Esophagus (tissue), 2 donors: ENCODE data around the gene GPER1. TPM values are rescaled to one million over a fixed set of nuclear protein-coding genes. Genes with fewer than 3 reads are reported as not detected.
A peak's percentile ranks its signal among the peaks of the same experiment; 100 is the strongest.
"Not testable (repeated sequence)": the region's sequence is repeated elsewhere in the genome, so short reads cannot be mapped to it uniquely, and the experiment has no call there.

Experiments
- H3K27ac ChIP-seq, 2 donors: one replicate each; pipeline ENCODE4 v1.5.1; 2013; ENCODE audit warnings: low read depth in 2 of 2, mild to moderate bottlenecking in 2 of 2, inconsistent platforms in 1 of 2, low read length in 1 of 2, moderate library complexity in 1 of 2
- H3K27me3 ChIP-seq, 2 donors: one replicate each; pipeline ENCODE4 v1.6.1; 2013; ENCODE audit warnings: low read length in 2 of 2, control low read depth in 1 of 2, mild to moderate bottlenecking in 1 of 2; ENCODE audit not compliant: insufficient read depth in 2 of 2, control insufficient read depth in 1 of 2
- H3K36me3 ChIP-seq, 2 donors: one replicate each; pipeline ENCODE4 v1.6.1; 2013; ENCODE audit warnings: low read length in 1 of 2; ENCODE audit not compliant: control insufficient read depth in 2 of 2, insufficient read depth in 2 of 2
- H3K4me1 ChIP-seq, 2 donors: one replicate each; pipeline ENCODE4 v1.6.1; 2013; ENCODE audit warnings: low read length in 1 of 2; ENCODE audit not compliant: control insufficient read depth in 2 of 2, insufficient read depth in 2 of 2
- H3K4me3 ChIP-seq, 2 donors: one replicate each; pipeline ENCODE4 v1.5.1; 2013; ENCODE audit warnings: low read length in 2 of 2, mild to moderate bottlenecking in 2 of 2, low read depth in 1 of 2, moderate library complexity in 1 of 2
- H3K9me3 ChIP-seq, 2 donors: one replicate each; pipeline ENCODE4 v1.6.1; 2013; ENCODE audit warnings: mild to moderate bottlenecking in 2 of 2, low read depth in 1 of 2, low read length in 1 of 2, moderate library complexity in 1 of 2; ENCODE audit not compliant: control insufficient read depth in 2 of 2, insufficient read depth in 1 of 2
- WGBS, 2 donors: extraction: QIAGEN DNeasy Blood & Tissue Kit; methylation state at CpG; one replicate each; pipeline ENCODE4 v1.1.7; 2013; 5-methylcytosine and 5-hydroxymethylcytosine counted together
- polyA plus RNA-seq, 2 donors: library from polyadenylated mRNA; stranded (reverse); fragments of 200-250 nt; gene quantifications; one replicate each; pipeline ENCODE4 v1.2.3, GENCODE V29; 2013
- donor health status: healthy with polysubstance abuse.
- donor health status: Bipolar disorder and iron deficiency.

Gene GPER1
- polyA plus RNA-seq, 2 donors: 0.81 to 1.1 TPM

DNA sequence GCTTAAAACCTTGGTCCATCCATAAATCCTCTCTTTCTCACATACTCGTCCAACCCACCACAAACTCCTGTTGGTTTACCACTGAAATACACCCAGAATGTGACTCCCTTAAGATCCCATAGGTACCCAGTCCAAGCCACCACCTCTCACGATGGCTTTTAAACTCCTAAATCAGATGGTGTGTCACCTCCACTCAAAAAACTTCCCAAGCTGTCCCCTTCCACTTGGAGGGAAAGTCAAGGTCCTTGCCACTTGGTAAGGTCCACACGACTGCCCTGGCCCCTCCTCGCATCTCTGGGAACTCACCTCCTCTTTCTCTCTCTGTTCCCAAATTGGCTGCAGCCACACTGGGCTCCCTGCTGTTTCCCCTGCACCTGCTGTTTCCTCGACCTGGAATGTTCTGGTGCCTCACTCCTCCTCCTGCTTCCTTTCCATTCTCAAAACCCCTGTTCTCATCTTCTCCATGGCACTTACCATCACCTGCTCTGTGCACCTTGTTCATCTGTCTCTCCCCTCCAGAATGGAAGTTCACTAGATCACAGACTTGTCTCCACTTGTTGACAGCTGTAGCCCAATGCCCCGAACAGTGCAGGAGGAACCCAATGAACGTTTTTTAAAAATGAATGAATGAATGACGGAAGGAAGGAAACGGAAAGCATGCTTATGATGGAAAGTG lies 49.1 kb downstream of the GPER1 start:
- WGBS, 2 donors: 16 to 19% methylated on average over 9 of the region's 9 CpGs
- H3K27me3 ChIP-seq: no peaks in the 10 kb centered on the region
- no peaks in the 10 kb centered on the region for H3K9me3 ChIP-seq
- no peaks in the 10 kb centered on the region for H3K36me3 ChIP-seq
- peak overlapping the region in 1 of 2 donors; percentile 13 for H3K27ac ChIP-seq
- peak overlapping the region; percentile 70 to 80 for H3K4me3 ChIP-seq
- peaks cover 0 to 4% of the 10 kb centered on the region in 2 donors for H3K4me1 ChIP-seq

DNA sequence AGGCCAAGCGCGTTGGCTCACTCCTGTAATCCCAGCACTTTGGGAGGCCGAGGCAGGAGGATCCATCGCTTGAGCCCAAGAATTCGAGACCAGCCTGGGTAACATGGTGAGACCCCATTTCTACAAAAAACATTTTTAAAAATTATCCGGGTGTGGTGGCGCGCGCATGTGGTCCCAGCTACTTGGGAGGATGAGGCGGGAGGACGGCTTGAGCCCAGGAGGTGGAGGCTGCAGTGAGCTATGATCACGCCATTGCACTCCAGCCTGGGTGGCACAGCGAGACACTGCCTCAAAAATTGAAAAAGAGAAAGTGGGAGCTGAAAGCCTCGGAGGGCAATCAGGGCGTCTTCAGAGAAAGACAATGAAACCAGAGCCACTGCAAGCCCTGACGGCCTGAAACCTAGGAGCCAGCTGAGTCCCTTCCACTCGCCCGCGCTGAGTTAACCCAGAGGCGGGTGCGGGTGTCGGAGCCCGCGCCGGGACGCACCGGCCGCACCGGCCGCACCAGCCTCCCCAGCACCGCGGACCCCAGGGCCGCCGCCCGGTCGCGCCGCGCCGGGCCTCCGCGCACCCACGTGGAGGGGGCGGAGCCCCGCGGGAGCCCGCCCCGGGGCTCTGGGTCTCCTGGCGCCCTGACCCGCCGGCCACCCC lies 49.7 kb downstream of the GPER1 start:
- no peaks in the 10 kb centered on the region for H3K27me3 ChIP-seq
- peaks cover 0 to 4% of the 10 kb centered on the region in 2 donors for H3K4me1 ChIP-seq
- no peaks in the 10 kb centered on the region for H3K36me3 ChIP-seq
- H3K4me3 ChIP-seq: peak overlapping the region; percentile 70 to 80
- H3K27ac ChIP-seq: peak overlapping the region; percentile 53 to 57
- 8 to 11% methylated on average over 30 to 51 of the region's 51 CpGs for WGBS, 2 donors
- H3K9me3 ChIP-seq: no peaks in the 10 kb centered on the region

DNA sequence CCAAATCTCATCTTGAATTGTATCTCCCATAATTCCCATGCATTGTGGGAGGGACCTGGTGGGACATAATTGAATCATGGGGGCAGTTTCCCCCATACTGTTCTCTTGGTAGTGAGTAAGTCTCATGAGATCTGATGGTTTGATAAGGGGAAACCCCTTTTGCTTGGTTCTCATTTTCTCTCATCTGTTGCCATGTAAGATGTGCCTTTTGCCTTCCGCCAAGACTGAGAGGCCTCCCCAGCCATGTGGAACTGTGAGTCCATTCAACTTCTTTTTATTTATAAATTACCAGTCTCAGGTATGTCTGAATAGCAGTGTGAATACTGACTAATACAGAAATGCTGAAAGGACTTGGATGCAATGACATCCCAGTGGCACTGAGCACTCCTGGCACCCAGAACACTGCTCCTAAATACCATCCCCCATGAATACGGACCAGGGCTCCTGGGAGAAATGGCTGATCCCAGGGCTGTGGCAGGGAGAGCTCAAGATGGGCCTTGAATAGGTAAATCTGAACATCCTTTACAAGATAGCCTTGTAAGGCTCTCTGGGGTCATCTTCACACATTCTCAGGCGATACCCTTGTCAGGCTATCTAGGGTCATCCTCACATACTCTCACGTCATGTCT lies 52.7 kb downstream of the GPER1 start:
- Histone ChIP-seq H3K9me3 (no peaks in the 10 kb centered on the region), H3K27ac (no peak overlapping the region), H3K27me3 (no peaks in the 10 kb centered on the region), H3K4me1 (peaks cover 0 to 4% of the 10 kb centered on the region in 2 donors), H3K36me3 (no peaks in the 10 kb centered on the region), H3K4me3 (no peak overlapping the region)
- 86 to 87% methylated on average over 4 of the region's 4 CpGs for WGBS, 2 donors

DNA sequence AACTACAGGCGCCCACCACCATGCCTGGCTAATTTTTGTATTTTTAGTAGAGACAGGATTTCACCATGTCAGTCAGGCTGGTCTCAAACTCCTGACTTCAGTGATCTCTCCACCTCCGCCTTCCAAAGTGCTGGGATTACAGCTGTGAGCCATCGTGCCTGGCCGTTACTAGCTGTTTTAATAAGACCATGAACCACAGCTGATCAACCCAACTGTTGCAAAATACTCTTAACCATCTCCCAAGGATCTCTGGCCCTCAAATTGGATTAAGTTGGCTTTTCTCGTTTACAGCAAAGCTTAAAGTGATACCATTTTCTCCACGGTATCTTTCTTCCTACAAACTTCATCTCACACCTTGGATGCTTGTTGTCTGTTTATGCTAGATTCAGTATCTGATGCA lies 53.7 kb downstream of the GPER1 start:
- no peaks in the 10 kb centered on the region for H3K27me3 ChIP-seq
- no peaks in the 10 kb centered on the region for H3K36me3 ChIP-seq
- peaks cover 0 to 4% of the 10 kb centered on the region in 2 donors for H3K4me1 ChIP-seq
- no peak overlapping the region for H3K4me3 ChIP-seq
- no peak overlapping the region for H3K27ac ChIP-seq
- no peaks in the 10 kb centered on the region for H3K9me3 ChIP-seq
- WGBS, 2 donors: 80 to 84% methylated on average over 6 of the region's 6 CpGs

DNA sequence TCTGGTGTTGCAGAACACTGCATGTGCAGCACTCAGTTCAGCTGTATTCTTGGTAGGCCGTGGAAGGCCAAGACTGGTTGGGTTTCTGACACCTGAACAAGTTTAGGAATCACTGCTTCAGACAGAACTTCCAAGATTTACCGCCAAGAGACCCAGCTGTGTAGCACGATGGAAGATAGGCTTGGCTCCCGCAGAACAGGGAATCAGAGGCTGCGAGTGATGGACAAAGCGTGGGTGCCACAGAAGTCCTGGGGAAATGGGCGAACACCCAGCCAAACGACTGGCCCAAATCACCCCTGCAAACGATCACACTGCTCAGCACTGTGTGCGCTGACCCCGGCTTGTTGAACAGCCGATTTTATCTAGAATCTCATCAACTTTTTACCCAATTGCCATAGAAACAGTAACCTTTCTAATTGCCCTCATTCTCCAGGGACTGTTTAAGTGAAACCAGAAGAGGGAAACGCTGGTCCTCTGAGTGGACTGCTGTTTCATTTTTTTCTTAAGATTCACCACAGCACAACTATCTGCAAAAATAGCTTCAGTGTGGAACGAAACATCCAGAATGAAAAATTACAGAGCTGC lies 54.2 kb downstream of the GPER1 start:
- 81 to 84% methylated on average over 14 of the region's 14 CpGs for WGBS, 2 donors
- no peaks in the 10 kb centered on the region for H3K9me3 ChIP-seq
- H3K4me1 ChIP-seq: peaks cover 0 to under 1% of the 10 kb centered on the region in 2 donors
- no peaks in the 10 kb centered on the region for H3K36me3 ChIP-seq
- no peak overlapping the region for H3K27ac ChIP-seq
- no peak overlapping the region for H3K4me3 ChIP-seq
- H3K27me3 ChIP-seq: no peaks in the 10 kb centered on the region

DNA sequence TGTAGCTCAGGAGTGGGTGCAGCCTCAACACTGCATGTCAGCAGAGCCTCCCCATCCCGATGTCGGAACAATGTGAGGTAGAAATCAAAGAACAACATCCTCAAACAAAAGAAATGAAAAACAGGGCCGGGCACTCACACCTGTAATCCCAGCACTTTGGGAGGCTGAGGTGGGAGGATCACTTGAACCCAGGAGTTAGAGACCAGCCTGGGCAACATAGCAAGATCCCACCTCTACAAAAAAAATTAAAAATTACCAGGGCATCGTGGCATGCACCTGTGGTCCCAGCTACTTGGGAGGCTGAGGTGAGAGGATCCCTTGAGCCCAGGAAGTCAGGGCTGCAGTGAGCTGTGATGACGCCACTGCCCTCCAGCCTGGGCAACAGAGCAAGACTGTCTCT lies 55.1 kb downstream of the GPER1 start:
- WGBS, 2 donors: 90% methylated on average over 5 of the region's 5 CpGs
- not testable (repeated sequence) for H3K27ac ChIP-seq, H3K27me3 ChIP-seq, H3K36me3 ChIP-seq, H3K9me3 ChIP-seq, H3K4me3 ChIP-seq, H3K4me1 ChIP-seq

Other genes starting within 250 kb of the GPER1 start
- 10 to 100 TPM; 43.2 to 44.5 TPM for gene GET4, start 211.6 kb upstream of the GPER1 start, polyA plus RNA-seq
- 10 to 100 TPM in 1 of 2 donors, 1 to 10 TPM in 1; 5.8 to 25.7 TPM for gene ADAP1, start 133.4 kb upstream of the GPER1 start, polyA plus RNA-seq
- gene COX19, start 112.6 kb upstream of the GPER1 start, polyA plus RNA-seq: 1 to 10 TPM; 4.1 to 5.5 TPM
- gene CYP2W1, start 104.9 kb upstream of the GPER1 start, polyA plus RNA-seq: 1 to 10 TPM in 1 of 2 donors, under 1 TPM in 1; 0.48 to 1.5 TPM
- 1 to 10 TPM; 4.5 to 6.3 TPM for gene GPR146, start 43.6 kb upstream of the GPER1 start, polyA plus RNA-seq
- 10 to 100 TPM; 24.8 to 38.1 TPM for gene ZFAND2A, start 72.1 kb downstream of the GPER1 start, polyA plus RNA-seq
- gene UNCX, start 144.8 kb downstream of the GPER1 start, polyA plus RNA-seq: not detected